GM23338 (cell line): ENCODE data around the gene TNK2. TPM values are rescaled to one million over a fixed set of nuclear protein-coding genes. Genes with fewer than 3 reads are reported as not detected.
"Not testable (repeated sequence)": the region's sequence is repeated elsewhere in the genome, so short reads cannot be mapped to it uniquely, and the experiment has no call there.

Experiments used
- ATAC-seq: fragments of 200-7000 bp; cut with Tn5 transposase; 3 replicates; pipeline ENCODE4 v1.9.1; 2020
- DNase-seq: peaks from one replicate; pipeline ENCODE4 v3.0.0-alpha.2; 2015; ENCODE audit warnings: low spot score
- H2AFZ ChIP-seq: fragments of 200-600 bp; sonication (generic); 2 replicates; pipeline ENCODE4 v1.8.0; 2016; ENCODE audit warnings: antibody characterized with exemption, mild to moderate bottlenecking, moderate library complexity
- H3F3A ChIP-seq: fragments of 200-600 bp; sonication (generic); replicated peaks from 2 replicates; pipeline ENCODE4 v1.8.0; 2017; ENCODE audit warnings: antibody characterized with exemption, mixed run types, low read depth
- H3K27ac ChIP-seq: fragments of 200-600 bp; sonication (generic); 2 replicates; pipeline ENCODE4 v1.6.1; 2016; ENCODE audit warnings: low read depth
- H3K27me3 ChIP-seq: fragments of 200-600 bp; sonication (generic); 2 replicates; pipeline ENCODE4 v1.8.0; 2016; ENCODE audit warnings: mild to moderate bottlenecking, mixed run types, moderate library complexity; ENCODE audit not compliant: insufficient read depth
- H3K36me3 ChIP-seq: fragments of 200-600 bp; sonication (generic); 2 replicates; pipeline ENCODE4 v1.8.0; 2016; ENCODE audit warnings: mild to moderate bottlenecking; ENCODE audit not compliant: insufficient read depth
- H3K4me1 ChIP-seq: fragments of 200-600 bp; sonication (generic); 2 replicates; pipeline ENCODE4 v1.8.0; 2016; ENCODE audit warnings: mild to moderate bottlenecking, moderate library complexity; ENCODE audit not compliant: insufficient read depth
- H3K4me2 ChIP-seq: fragments of 200-600 bp; sonication (generic); 2 replicates; pipeline ENCODE4 v1.7.1; 2017; ENCODE audit warnings: mixed run types
- H3K4me3 ChIP-seq: fragments of 200-600 bp; sonication (generic); 2 replicates; pipeline ENCODE4 v1.6.1; 2016; ENCODE audit warnings: mixed run types
- H3K79me2 ChIP-seq: fragments of 200-600 bp; sonication (generic); replicated peaks from 2 replicates; pipeline ENCODE4 v1.8.0; 2017; ENCODE audit warnings: mild to moderate bottlenecking; ENCODE audit not compliant: insufficient read depth
- H3K9me2 ChIP-seq: fragments of 200-600 bp; sonication (generic); 2 replicates; pipeline ENCODE4 v1.8.0; 2017; ENCODE audit not compliant: insufficient read depth
- H4K20me1 ChIP-seq: fragments of 200-600 bp; sonication (generic); replicated peaks from 2 replicates; pipeline ENCODE4 v1.8.0; 2017; ENCODE audit warnings: mild to moderate bottlenecking; ENCODE audit not compliant: insufficient read depth
- H3K27ac Mint-ChIP-seq: 2 replicates; pipeline ENCODE4 v1.8.0; 2020; ENCODE audit warnings: inconsistent platforms, mild to moderate bottlenecking, moderate library complexity, mixed read lengths
- H3K27me3 Mint-ChIP-seq: 3 replicates; pipeline ENCODE4 v1.8.0; 2022; ENCODE audit warnings: low read depth, mild to moderate bottlenecking, moderate library complexity, mixed read lengths, inconsistent platforms; ENCODE audit not compliant: insufficient read depth, poor library complexity
- H3K36me3 Mint-ChIP-seq: 3 replicates; pipeline ENCODE4 v1.8.0; 2021; ENCODE audit warnings: low read depth, mild to moderate bottlenecking, inconsistent platforms, moderate library complexity, mixed read lengths
- H3K4me1 Mint-ChIP-seq: 3 replicates; pipeline ENCODE4 v1.8.0; 2020; ENCODE audit warnings: mild to moderate bottlenecking, inconsistent platforms, mixed read lengths
- H3K4me3 Mint-ChIP-seq: 3 replicates; pipeline ENCODE4 v1.8.0; 2021; ENCODE audit warnings: moderate library complexity, mild to moderate bottlenecking, inconsistent platforms, mixed read lengths
- H3K9me3 Mint-ChIP-seq: 3 replicates; pipeline ENCODE4 v1.8.0; 2020; ENCODE audit warnings: moderate library complexity, mild to moderate bottlenecking, inconsistent platforms, mixed read lengths
- CREB1 ChIP-seq: fragments of 250-450 bp; sonication (Bioruptor Pico); IDR thresholded peaks from 2 replicates; pipeline ENCODE4 v1.5.0; 2020; ENCODE audit warnings: low read depth, mild to moderate bottlenecking, moderate library complexity
- POLR2AphosphoS5 ChIP-seq: IDR thresholded peaks from 2 replicates; pipeline ENCODE4 v1.6.1; 2016; ENCODE audit warnings: antibody characterized with exemption, low read depth
- polyA plus RNA-seq: library from polyadenylated mRNA; unstranded; fragments of >200 nt; fragmentation: Nextera tagmentation; extraction: Ambion mirVana; gene quantifications from 2 replicates; pipeline ENCODE4 v1.2.1, GENCODE V29; 2016
- total RNA-seq: library from RNA; depleted of rRNA; stranded (reverse); fragments of >200 nt; shearing (Covaris generic); gene quantifications from 2 replicates; pipeline ENCODE4 v1.2.3, GENCODE V29; 2014
- TF ChIP-seq, protein P1 (sequence below): IDR thresholded peaks from 2 replicates; pipeline ENCODE4 v1.6.1; 2016; ENCODE audit warnings: antibody characterized with exemption

The TNK2 gene
- total and polyA plus RNA-seq, 2 experiments from 2014 or later, result 10.0 to 22.5 TPM

DNA sequence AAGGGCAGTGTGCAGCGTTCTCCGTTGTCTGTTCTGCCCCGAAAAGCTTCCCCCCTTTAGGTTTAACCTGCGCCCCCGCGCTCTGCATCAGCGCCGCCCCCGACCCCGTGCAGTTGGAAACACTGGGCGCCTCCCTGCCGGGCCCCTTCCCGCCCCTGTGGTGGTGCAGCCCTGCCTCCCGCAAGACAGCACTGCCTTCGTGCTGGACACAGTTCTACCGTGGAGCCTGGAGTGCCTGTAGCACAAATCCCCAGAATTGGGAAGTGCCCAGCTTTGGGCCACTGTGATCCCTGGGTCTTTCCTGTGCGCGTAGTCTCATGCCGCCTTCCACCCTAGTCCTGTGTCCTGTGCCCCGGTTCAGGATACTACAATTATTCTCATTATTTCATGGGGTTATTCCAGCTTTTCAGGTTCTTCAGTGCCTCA lies 47.1 kb upstream of the TNK2 start:
- not testable (repeated sequence) for H3K27me3 Mint-ChIP-seq, H2AFZ ChIP-seq, H3F3A ChIP-seq, H3K4me1 ChIP-seq, H3K27ac ChIP-seq, H3K79me2 ChIP-seq, H3K36me3 Mint-ChIP-seq, H3K27ac Mint-ChIP-seq, H3K27me3 ChIP-seq, H4K20me1 ChIP-seq, H3K9me3 Mint-ChIP-seq, H3K9me2 ChIP-seq, H3K36me3 ChIP-seq
- Histone ChIP-seq H3K4me3 (peak overlapping the region; percentile 52), H3K4me2 (peak overlapping the region; percentile 73)
- H3K4me3 Mint-ChIP-seq, result peak overlapping the region; percentile 63
- DNase-seq (peak; percentile 23), ATAC-seq (peak; percentile 52)
- peaks cover 11% of the 10 kb centered on the region; the same call in 2 of the 3 replicates for H3K4me1 Mint-ChIP-seq

DNA sequence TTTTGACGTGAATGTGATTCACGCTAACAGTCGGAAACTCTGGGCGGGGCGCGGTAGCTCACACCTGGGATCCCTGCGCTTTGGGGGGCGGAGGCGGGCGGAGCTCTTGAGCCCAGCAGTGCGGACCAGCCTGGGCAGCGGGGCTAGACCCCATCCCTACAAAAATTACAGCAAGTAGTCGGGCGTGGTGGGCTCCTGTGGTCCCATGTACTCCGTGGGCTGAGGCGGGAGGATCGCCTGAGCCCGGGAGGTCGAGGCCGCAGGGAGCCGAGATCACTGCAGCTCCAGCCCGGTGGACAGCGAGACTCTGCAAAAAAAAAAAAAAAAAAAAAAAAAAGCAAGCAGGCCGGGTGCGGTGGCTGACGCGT lies 46.4 kb upstream of the TNK2 start:
- H3K36me3 ChIP-seq, H3K36me3 Mint-ChIP-seq, H3K27me3 ChIP-seq, H4K20me1 ChIP-seq, H3K79me2 ChIP-seq, H3K9me2 ChIP-seq, H3K9me3 Mint-ChIP-seq, H2AFZ ChIP-seq, H3K4me1 ChIP-seq, H3F3A ChIP-seq, H3K27ac ChIP-seq, H3K27me3 Mint-ChIP-seq, DNase-seq: not testable (repeated sequence)
- Mint-ChIP-seq H3K27ac (peak overlapping the region; percentile 84; the same call in 1 of the 2 replicates), H3K4me3 (peak overlapping the region; percentile 89), H3K4me1 (peaks cover 11% of the 10 kb centered on the region; the same call in 2 of the 3 replicates)
- Histone ChIP-seq H3K4me2 (peak overlapping the region; percentile 67; the same call in 1 of the 2 replicates), H3K4me3 (peak overlapping the region; percentile 64)
- peak; percentile 78 for ATAC-seq

DNA sequence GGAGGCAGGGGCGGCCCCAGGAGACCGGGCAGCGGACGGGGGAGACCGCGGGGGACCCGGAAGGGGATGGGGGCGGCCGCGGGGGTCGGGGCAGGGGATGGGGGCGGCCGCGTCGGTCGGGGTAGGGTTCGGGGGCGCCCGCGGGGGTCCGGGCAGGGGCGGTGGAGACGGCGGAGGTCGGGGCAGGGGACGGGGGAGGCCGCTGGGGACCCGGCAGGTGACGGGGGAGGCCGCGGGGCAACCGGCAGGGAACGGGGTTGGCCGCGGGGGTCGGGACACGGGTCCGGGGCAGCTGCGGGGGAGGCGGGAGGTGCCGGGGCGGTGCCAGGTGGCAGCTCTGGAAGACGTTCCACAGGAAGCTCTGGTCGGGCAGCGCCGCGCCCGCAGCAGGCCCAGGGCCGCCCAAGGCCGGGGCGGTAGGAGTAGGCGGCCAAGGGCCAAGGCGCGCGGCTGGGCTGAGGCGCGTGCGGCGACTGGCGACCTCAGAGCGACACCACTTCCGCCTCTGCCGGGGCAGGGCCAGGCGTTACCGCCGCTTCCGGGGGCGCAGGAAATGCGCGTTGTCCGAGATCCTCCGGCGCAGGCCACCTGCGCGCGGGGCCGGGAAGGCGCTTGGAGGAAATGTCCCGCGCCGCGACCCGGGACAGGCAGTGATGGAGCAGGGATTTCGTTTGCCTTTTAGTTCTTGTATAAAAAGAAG lies 45.9 kb upstream of the TNK2 start:
- ATAC-seq (peak; percentile 93), DNase-seq (peak; percentile 81)
- H3K27me3 Mint-ChIP-seq, H4K20me1 ChIP-seq, H3K9me2 ChIP-seq, H3K36me3 Mint-ChIP-seq, H3K9me3 Mint-ChIP-seq, H3K4me1 ChIP-seq, H3F3A ChIP-seq, H3K27ac ChIP-seq, H3K36me3 ChIP-seq, H2AFZ ChIP-seq, H3K27me3 ChIP-seq, H3K79me2 ChIP-seq: not testable (repeated sequence)
- peak overlapping the region; percentile 64 for H3K4me3 ChIP-seq
- peak overlapping the region; percentile 67; the same call in 1 of the 2 replicates for H3K4me2 ChIP-seq
- Mint-ChIP-seq H3K27ac (peak overlapping the region; percentile 84; the same call in 1 of the 2 replicates), H3K4me1 (peaks cover 11% of the 10 kb centered on the region; the same call in 2 of the 3 replicates), H3K4me3 (peak overlapping the region; percentile 89)
- TF ChIP-seq POLR2AphosphoS5 (peak; percentile 62), CREB1 (CRISPR knock-in tag) (peak; percentile 85)
- TF ChIP-seq, protein P1, sequence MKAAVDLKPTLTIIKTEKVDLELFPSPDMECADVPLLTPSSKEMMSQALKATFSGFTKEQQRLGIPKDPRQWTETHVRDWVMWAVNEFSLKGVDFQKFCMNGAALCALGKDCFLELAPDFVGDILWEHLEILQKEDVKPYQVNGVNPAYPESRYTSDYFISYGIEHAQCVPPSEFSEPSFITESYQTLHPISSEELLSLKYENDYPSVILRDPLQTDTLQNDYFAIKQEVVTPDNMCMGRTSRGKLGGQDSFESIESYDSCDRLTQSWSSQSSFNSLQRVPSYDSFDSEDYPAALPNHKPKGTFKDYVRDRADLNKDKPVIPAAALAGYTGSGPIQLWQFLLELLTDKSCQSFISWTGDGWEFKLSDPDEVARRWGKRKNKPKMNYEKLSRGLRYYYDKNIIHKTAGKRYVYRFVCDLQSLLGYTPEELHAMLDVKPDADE, result peak; percentile 59

DNA sequence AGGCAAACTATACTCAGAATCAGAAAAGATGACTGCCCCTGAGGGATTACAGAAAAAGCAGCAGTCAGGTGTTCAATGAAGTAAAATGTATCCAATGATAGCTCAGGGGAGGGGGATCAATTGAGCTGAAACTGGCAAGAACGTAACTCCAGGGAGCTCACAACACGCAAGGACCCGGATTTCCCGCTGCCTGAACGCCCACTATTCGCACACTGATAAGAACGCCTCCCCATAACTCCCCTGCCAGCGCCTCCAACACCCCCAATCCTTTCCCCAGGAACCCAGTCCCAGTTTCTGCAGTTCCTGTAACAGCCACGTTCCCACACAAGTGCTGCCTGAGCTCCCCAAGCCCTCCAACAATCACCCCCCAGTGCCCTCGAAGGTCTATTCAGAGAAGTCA lies 44.2 kb upstream of the TNK2 start:
- H3K4me1 ChIP-seq, H3K9me2 ChIP-seq, H3K36me3 Mint-ChIP-seq, DNase-seq, H3F3A ChIP-seq, H3K79me2 ChIP-seq, H3K27me3 Mint-ChIP-seq, H4K20me1 ChIP-seq, H3K27ac ChIP-seq, H3K4me3 ChIP-seq, H2AFZ ChIP-seq, H3K27me3 ChIP-seq, H3K27ac Mint-ChIP-seq, H3K9me3 Mint-ChIP-seq, ATAC-seq, H3K36me3 ChIP-seq: not testable (repeated sequence)
- Mint-ChIP-seq H3K4me3 (peak overlapping the region; percentile 63), H3K4me1 (peaks cover 11% of the 10 kb centered on the region; the same call in 2 of the 3 replicates)
- 0 out of 2 replicates have a peak overlapping the region, but pooled peaks have one; percentile 55 for H3K4me2 ChIP-seq

DNA sequence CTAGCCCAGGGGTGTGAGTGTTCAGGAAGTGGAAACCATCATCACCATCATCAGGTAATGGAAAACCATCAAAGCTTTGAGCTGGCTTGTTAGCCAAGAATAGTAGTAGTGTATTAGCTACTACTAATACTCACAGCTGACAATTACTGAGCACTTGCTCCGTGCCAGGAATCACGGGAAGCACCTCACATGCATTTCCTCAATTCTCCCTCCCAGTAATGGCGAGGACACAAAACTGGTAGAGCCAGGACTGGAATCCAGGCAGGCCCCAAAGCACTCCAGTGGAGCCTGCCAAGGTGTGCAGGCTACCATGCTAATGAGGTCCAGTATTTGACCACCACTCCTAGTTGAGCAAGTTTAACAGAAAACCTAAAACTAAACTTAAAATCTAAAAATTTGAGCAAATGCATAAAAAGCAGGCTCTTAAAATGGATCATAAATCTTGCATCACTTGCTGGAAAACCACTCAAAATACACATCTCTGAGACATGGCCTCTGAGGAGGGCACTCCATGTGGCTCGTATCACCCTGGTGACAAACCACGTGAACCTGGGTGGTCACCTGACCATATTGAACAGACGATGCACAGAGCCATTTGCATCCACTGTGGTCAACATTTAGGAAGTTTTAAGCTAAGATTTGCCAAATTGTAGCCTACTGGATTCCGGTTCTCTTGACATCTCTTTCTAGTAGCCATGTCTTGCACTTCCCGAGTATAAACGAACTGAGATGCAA lies 43.3 kb upstream of the TNK2 start:
- Mint-ChIP-seq H3K36me3 (peaks cover 10% of the 10 kb centered on the region), H3K4me3 (peak overlapping the region; percentile 63; the same call in 2 of the 3 replicates), H3K4me1 (peaks cover 11% of the 10 kb centered on the region; the same call in 2 of the 3 replicates)
- not testable (repeated sequence) for H4K20me1 ChIP-seq, ATAC-seq, H3K27ac Mint-ChIP-seq, H3K9me3 Mint-ChIP-seq, H3K27me3 Mint-ChIP-seq, H2AFZ ChIP-seq, H3K4me2 ChIP-seq, H3K27me3 ChIP-seq, H3K27ac ChIP-seq, H3K36me3 ChIP-seq, DNase-seq, H3K79me2 ChIP-seq, H3K4me3 ChIP-seq, H3K9me2 ChIP-seq, H3K4me1 ChIP-seq, H3F3A ChIP-seq
